ENCODE results near the gene QKI. TPM values are rescaled to one million over a fixed set of nuclear protein-coding genes. Genes with fewer than 3 reads are reported as not detected.

QKI gene
- total RNA-seq, 1 experiment from 2014 or later, result 64.3 TPM

DNA sequence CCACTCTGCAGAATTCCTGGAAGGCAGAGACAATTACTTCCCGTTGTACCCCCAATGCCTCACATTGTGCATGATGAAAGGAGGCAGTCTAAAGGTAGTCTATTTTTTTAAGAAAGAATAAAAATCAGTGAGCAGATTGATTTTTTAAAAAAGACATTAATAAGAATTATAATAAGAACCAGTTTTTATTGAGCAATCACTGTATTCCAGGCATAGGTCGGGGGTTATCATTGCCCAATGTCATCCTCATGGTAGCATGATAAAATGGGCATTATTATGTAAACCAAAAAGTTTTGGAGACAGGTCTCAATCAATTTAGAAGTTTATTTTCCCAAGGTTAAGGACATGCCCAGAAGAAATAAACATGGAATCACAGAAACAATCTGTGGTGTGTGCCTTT lies 14.0 kb upstream of the QKI start:
- Histone ChIP-seq H3K36me3 (ENCODE audit: low read depth, low read length) (no peaks in the 10 kb centered on the region), H3K27ac (ENCODE audit: low read length) (no peak overlapping the region), H3K4me3 (ENCODE audit: low read length) (no peak overlapping the region), H4K20me1 (ENCODE audit: low read length) (no peaks in the 10 kb centered on the region), H3K27me3 (ENCODE audit: low read length) (no peaks in the 10 kb centered on the region), H3K9me3 (ENCODE audit: low read length) (no peaks in the 10 kb centered on the region), H3K9me2 (replicated peaks; ENCODE audit: low read length) (no peaks in the 10 kb centered on the region), H3F3A (ENCODE audit: low read length, unreplicated experiment) (no peaks in the 10 kb centered on the region), H3K4me2 (ENCODE audit: low read length) (no peak overlapping the region), H3K9ac (ENCODE audit: low read length) (no peak overlapping the region), H2AFZ (ENCODE audit: low read length) (no peak overlapping the region), H3K79me2 (ENCODE audit: low read length) (no peaks in the 10 kb centered on the region), H3K4me1 (ENCODE audit: insufficient read depth, low read length) (peaks cover 5% of the 10 kb centered on the region; the same call in 1 of the 2 replicates)
- TF ChIP-seq EZH2 (IDR thresholded peaks at IDR 0.05; ENCODE audit: low read length, unreplicated experiment) (no peak), EZH2phosphoT487 (IDR thresholded peaks at IDR 0.05; ENCODE audit: borderline replicate concordance, low read length) (no peak)
- TF ChIP-seq, protein P1, sequence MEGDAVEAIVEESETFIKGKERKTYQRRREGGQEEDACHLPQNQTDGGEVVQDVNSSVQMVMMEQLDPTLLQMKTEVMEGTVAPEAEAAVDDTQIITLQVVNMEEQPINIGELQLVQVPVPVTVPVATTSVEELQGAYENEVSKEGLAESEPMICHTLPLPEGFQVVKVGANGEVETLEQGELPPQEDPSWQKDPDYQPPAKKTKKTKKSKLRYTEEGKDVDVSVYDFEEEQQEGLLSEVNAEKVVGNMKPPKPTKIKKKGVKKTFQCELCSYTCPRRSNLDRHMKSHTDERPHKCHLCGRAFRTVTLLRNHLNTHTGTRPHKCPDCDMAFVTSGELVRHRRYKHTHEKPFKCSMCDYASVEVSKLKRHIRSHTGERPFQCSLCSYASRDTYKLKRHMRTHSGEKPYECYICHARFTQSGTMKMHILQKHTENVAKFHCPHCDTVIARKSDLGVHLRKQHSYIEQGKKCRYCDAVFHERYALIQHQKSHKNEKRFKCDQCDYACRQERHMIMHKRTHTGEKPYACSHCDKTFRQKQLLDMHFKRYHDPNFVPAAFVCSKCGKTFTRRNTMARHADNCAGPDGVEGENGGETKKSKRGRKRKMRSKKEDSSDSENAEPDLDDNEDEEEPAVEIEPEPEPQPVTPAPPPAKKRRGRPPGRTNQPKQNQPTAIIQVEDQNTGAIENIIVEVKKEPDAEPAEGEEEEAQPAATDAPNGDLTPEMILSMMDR (conservative IDR thresholded peaks at IDR 0.05; ENCODE audit: low read depth, low read length), result no peak
- no peak for ATAC-seq
- CTCF ChIA-PET, result no interaction called here
- intact Hi-C loops (cut with micrococcal nuclease), result no loop called here
- DNase-seq, result no peak
- POLR2A ChIA-PET (ENCODE audit: unreplicated experiment), result no interaction called here
- no TSS peak for BruUV-seq (replicated peaks)

DNA sequence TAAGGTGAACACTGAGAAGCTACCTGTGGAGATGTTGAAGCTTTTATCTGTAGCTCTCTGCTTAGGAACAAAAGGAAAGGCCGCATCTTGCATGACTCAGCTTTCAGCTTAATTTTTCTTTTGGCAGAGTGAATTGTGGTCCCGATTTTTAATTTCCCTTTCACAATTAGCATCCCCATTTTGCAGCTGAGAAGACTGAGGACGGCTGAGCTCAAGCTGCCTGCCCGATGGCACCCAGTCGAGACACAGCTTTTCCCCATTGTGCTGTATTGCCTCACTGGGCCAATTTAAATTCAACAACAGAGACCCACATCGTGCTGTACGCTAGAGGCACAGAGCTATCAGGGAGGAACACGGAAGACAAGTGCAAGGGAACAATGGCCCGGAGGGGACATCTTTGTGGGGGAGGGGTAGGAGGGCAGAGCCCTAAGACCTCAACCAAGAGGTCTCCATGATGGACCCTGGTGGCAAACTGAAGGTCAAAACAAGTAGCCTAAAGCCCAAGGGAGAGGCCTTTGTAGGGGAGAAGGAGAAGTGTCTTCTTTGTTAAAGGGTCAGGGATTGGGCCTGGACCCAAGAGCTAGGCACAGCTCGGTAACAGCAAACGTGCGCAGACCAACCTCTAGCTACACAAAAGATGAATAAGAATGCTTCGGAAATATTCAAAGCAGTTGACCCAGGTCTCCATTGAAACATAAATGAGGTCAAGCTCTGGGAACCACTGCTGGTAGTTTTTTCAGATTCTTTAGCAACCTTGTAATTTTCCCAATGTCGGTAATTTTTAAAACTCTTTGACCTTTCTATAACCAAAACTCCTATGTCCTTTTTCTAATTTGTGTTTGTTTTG lies 13.3 kb upstream of the QKI start:
- Histone ChIP-seq H3K27ac (ENCODE audit: low read length) (no peak overlapping the region), H2AFZ (ENCODE audit: low read length) (no peak overlapping the region), H3K79me2 (ENCODE audit: low read length) (no peaks in the 10 kb centered on the region), H3K4me1 (ENCODE audit: insufficient read depth, low read length) (peaks cover 4% of the 10 kb centered on the region; the same call in 1 of the 2 replicates), H3K36me3 (ENCODE audit: low read depth, low read length) (no peaks in the 10 kb centered on the region), H3K9me3 (ENCODE audit: low read length) (no peaks in the 10 kb centered on the region), H3K4me3 (ENCODE audit: low read length) (no peak overlapping the region), H3K4me2 (ENCODE audit: low read length) (no peak overlapping the region), H3K27me3 (ENCODE audit: low read length) (no peaks in the 10 kb centered on the region), H3K9ac (ENCODE audit: low read length) (no peak overlapping the region), H3K9me2 (replicated peaks; ENCODE audit: low read length) (no peaks in the 10 kb centered on the region), H4K20me1 (ENCODE audit: low read length) (no peaks in the 10 kb centered on the region), H3F3A (ENCODE audit: low read length, unreplicated experiment) (no peaks in the 10 kb centered on the region)
- no TSS peak for BruUV-seq (replicated peaks)
- ChIA-PET CTCF (no interaction called here), POLR2A (ENCODE audit: unreplicated experiment) (no interaction called here)
- ATAC-seq (no peak), DNase-seq (no peak)
- TF ChIP-seq, protein P1 (conservative IDR thresholded peaks at IDR 0.05; ENCODE audit: low read depth, low read length), result no peak
- no peak for TF ChIP-seq EZH2phosphoT487 (IDR thresholded peaks at IDR 0.05; ENCODE audit: borderline replicate concordance, low read length)
- no peak for TF ChIP-seq EZH2 (IDR thresholded peaks at IDR 0.05; ENCODE audit: low read length, unreplicated experiment)
- intact Hi-C loops (cut with micrococcal nuclease), result no loop called here

DNA sequence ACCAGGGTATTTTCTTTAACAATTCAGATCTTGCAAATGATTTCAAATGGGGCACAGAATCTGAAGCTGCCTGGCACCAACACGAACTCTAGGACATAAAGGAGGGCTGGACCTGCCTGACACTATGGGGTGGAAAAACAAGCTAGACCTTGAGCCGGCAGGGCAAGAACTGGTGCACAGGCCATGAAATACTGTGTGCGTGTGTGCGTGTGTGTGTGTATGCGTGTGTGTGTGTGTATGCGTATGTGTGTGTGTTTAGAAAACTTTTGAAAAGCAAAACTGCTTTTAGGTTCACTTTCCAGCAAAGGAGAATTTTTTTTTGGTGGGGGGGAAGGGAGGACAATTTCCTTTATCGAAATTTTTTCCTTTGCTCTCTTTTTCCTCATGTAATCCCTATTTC lies 11.9 kb upstream of the QKI start:
- Histone ChIP-seq H3K9ac (ENCODE audit: low read length) (no peak overlapping the region), H2AFZ (ENCODE audit: low read length) (no peak overlapping the region), H3K9me2 (replicated peaks; ENCODE audit: low read length) (no peaks in the 10 kb centered on the region), H3K4me2 (ENCODE audit: low read length) (no peak overlapping the region), H3K9me3 (ENCODE audit: low read length) (no peaks in the 10 kb centered on the region), H4K20me1 (ENCODE audit: low read length) (no peaks in the 10 kb centered on the region), H3K27ac (ENCODE audit: low read length) (no peak overlapping the region), H3K27me3 (ENCODE audit: low read length) (no peaks in the 10 kb centered on the region), H3K36me3 (ENCODE audit: low read depth, low read length) (no peaks in the 10 kb centered on the region), H3K79me2 (ENCODE audit: low read length) (no peaks in the 10 kb centered on the region), H3K4me3 (ENCODE audit: low read length) (no peak overlapping the region), H3K4me1 (ENCODE audit: insufficient read depth, low read length) (no peaks in the 10 kb centered on the region), H3F3A (ENCODE audit: low read length, unreplicated experiment) (no peaks in the 10 kb centered on the region)
- BruUV-seq (replicated peaks), result no TSS peak
- CTCF ChIA-PET, result no interaction called here
- POLR2A ChIA-PET (ENCODE audit: unreplicated experiment), result no interaction called here
- no peak for DNase-seq
- TF ChIP-seq EZH2phosphoT487 (IDR thresholded peaks at IDR 0.05; ENCODE audit: borderline replicate concordance, low read length), result no peak
- TF ChIP-seq, protein P1 (conservative IDR thresholded peaks at IDR 0.05; ENCODE audit: low read depth, low read length), result no peak
- no peak for TF ChIP-seq EZH2 (IDR thresholded peaks at IDR 0.05; ENCODE audit: low read length, unreplicated experiment)
- intact Hi-C loops (cut with micrococcal nuclease), result no loop called here
- no peak for ATAC-seq

All from PC-3 (cell line).